VCaP (cell line): Measurements from ENCODE around the gene MCAT.

Source experiments
- H3K27ac ChIP-seq: fragments of 450-650 bp; 2 replicates; pipeline ENCODE4 v1.5.1; 2017
- TF ChIP-seq, protein P1 (sequence below): fragments of 450-650 bp; conservative IDR thresholded peaks from 2 replicates; pipeline ENCODE4 v1.5.1; 2017; ENCODE audit warnings: mild to moderate bottlenecking, moderate library complexity

Gene MCAT

DNA sequence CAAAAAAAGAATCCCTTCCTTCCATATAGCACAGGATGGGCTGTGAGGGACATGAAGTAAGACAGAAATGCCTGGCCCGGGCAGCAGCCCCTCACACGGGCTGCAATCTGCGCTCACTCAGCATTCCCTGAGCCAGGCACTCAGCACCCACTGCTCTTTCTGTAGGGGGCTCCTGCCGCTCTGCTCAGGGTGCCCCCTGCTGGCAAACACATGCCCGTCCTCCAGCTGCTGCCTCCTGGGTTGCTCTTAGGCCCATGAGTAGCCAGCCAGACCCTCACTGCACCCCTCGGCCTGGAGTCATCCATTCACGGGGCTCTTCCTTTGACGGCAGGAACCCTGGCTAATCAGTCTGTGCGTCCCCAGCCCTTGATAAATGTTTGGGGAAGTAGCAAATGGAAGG is 6.9 kb downstream of the MCAT start:
- no peak overlapping the region for H3K27ac ChIP-seq
- TF ChIP-seq, protein P1, sequence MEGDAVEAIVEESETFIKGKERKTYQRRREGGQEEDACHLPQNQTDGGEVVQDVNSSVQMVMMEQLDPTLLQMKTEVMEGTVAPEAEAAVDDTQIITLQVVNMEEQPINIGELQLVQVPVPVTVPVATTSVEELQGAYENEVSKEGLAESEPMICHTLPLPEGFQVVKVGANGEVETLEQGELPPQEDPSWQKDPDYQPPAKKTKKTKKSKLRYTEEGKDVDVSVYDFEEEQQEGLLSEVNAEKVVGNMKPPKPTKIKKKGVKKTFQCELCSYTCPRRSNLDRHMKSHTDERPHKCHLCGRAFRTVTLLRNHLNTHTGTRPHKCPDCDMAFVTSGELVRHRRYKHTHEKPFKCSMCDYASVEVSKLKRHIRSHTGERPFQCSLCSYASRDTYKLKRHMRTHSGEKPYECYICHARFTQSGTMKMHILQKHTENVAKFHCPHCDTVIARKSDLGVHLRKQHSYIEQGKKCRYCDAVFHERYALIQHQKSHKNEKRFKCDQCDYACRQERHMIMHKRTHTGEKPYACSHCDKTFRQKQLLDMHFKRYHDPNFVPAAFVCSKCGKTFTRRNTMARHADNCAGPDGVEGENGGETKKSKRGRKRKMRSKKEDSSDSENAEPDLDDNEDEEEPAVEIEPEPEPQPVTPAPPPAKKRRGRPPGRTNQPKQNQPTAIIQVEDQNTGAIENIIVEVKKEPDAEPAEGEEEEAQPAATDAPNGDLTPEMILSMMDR: peak; percentile 79

DNA sequence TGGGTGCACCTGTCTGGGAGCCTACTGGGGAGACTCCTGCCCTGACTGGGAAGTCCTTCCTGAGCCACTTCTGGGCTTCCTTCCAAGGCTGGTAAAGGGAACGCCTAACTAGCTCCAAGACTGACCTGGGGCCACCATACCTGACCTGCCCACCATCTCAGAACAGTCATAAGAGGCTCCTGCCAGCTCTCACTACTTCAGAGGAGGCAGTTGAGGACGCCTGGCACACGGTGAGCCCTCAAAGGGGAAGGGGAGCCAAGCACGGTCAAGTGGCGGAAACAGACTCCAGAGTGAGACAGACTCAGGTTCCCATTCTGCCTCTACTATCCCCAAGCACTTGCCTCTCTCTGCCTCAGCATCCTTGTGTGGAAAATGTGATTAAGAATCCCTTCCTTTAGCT is 7.6 kb downstream of the MCAT start:
- no peak overlapping the region for H3K27ac ChIP-seq
- TF ChIP-seq, protein P1: no peak

DNA sequence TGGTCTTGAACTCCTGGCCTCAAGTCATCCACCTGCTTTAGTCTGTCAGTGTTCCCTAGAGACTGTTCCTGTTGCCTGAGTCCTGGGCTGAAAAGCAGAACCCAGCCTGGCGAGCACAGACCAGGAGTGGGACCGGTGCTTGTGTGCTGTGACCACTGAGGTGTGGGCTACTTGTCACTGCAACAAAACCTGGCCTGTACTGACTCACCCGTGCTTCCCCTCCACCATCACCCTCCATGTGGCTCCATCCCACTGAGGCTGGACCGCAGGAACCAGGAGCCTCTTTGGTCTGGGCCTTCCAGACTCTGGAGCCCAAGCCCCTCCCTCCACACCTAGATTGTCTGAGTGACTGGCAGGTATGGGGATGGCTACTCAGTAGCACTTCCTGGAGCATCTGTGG is 8.6 kb downstream of the MCAT start:
- TF ChIP-seq, protein P1: no peak

DNA sequence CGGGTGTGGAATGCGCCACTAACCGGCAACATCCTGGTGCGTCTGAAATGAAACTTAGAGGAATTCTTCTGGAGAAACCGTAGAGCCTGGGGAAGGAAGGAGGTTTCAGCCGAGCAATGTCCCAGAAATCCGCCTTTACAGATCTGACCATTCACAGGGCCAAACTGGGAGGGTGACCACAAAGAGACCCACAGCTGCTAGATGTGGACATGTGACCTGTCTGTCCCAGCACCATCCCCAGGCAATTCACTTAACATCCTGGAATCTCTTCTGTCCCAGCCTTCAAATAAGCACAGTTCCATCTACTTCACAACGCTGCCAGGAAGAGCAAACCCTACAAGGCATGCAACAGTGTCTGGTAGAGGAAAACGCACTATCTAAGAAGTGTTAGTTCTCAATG is 9.8 kb downstream of the MCAT start:
- TF ChIP-seq, protein P1: no peak

More for the DNA sequence above, 8.6 kb downstream of the MCAT start:
- no peak overlapping the region for H3K27ac ChIP-seq

DNA sequence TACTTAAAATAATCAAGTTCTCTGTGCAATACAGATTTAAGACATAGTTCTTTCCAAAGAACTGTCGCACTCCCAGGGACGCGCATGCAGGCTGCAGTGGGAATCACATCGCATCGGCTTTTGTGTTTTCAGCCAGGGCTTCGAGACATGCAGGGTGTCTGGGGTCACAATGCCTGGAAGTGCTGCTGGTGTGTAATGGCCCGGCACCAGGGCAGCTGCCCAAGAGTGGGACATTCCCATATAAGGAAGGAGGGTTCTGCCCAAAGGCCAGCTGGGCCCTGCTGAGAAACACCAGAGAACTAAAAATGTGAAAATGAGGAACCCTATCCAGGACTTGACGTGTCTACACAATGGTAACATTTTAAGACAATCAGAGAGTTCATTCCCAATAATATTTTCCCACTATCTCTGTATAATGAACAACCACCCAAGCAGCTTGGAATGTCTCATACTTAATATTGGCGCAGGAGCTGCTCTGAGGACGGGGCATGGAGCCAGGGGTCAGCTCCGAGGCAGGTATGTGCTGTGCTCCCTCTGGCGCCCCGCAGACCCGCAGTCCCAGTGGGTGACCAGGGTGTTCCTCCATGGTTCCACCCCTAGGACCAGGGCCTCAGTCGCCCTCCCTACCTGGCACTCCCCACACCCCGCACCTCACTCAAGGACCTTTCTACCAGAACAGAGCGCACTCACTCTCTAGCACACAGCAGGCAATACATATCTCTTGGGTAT is 11.3 kb downstream of the MCAT start:
- 0 out of 2 replicates have a peak overlapping the region, but pooled peaks have one; percentile 4 for H3K27ac ChIP-seq
- TF ChIP-seq, protein P1: no peak

More for the DNA sequence above, 9.8 kb downstream of the MCAT start:
- H3K27ac ChIP-seq: no peak overlapping the region

DNA sequence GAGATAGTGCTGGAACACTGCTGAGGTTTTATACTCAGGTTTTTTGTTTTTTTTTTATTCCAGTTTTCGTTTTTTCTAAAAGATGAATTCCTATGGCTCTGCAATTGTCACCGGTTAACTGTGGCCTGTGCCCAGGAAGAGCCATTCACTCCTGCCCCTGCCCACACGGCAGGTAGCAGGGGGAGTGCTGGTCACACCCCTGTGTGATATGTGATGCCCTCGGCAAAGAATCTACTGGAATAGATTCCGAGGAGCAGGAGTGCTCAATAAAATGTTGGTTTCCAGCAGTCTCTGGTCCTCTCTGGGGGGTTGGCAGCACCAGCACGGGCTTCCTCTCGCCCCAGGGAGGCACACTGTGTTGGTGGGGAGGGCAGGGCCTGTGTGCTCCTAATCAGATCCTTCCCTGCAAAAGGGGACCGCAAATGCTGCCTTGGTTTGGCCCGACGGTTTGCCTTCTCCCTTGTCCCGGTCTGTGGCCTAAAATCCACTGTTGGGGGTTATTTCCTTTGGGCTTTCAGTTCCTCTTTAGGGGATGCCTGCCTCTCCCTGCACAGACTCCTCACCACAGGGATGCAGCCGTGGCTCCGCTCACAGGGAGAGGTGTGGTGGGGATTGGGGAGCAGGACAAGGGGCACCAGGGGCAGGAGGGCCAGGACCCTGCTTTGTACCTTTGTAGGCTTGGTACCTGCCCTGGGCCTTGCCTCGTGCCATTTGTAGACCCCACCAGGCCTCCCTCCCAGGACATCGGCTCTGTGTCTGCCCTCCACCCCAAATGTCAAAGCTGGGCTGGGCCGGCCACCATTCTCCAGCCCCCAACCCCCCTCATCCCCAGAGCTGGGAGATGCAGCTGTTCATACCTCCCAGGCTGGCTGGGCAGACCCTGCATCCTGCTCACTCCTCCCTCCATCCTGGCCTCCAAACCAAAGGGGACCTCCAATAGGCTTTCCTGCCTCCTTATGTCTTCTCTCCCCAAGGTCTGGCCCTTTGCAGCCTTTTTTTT is 13.5 kb downstream of the MCAT start:
- TF ChIP-seq, protein P1: no peak
- peak overlapping the region; percentile 15 for H3K27ac ChIP-seq

DNA sequence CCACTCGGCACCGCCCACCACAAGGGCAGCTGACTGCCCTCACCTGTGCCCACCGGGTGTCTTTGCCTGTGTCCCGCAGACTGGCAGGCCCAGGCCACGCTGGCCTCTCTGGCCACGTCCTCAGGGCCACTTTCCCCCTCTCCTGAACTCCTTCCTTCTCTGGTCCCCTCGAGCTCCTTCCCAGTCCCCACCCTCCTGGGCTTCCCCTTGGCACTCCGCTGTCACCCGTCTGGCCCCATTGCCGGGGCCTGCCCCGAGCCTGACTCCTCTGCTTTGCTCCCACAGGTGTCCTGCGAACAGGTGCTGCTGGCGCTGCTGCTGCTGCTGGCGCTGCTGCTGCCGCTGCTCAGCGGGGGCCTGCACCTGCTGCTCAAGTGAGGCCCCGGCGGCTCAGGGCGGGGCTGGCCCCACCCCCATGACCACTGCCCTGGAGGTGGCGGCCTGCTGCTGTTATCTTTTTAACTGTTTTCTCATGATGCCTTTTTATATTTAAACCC is 14.2 kb downstream of the MCAT start:
- peak overlapping the region; percentile 15 for H3K27ac ChIP-seq

More for the DNA sequence above, 14.2 kb downstream of the MCAT start:
- TF ChIP-seq, protein P1: no peak
